ENCODE data around the gene ADGRB2.

DNA sequence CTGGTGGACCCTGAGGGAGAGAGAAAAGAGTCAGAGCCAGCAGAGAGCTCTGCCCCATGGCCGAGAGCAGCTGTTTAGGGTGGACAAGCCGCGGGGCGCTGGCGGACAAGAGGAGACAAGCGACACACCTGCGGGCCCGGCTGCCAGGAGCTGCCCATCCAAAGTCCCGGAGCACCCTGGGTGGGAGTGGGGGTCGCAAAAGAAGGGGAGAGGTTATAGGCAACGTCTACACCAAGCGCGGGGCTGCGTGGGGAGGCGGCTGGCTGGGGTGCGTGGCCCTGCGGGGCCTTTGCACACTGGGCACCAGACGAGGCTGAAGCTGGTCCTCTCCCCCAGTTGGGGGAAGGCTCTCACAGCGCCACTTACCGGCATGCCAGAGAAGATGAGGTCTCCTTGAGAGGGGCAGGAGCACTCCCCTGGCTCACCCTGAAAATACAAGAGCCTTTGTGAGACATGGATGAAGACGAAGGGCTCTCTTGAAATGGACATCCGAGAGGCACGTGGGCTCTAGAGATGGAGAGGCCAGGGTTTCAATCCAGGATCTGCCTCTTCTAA lies 84.4 kb downstream of the ADGRB2 start:
- TF ChIP-seq, protein P1, sequence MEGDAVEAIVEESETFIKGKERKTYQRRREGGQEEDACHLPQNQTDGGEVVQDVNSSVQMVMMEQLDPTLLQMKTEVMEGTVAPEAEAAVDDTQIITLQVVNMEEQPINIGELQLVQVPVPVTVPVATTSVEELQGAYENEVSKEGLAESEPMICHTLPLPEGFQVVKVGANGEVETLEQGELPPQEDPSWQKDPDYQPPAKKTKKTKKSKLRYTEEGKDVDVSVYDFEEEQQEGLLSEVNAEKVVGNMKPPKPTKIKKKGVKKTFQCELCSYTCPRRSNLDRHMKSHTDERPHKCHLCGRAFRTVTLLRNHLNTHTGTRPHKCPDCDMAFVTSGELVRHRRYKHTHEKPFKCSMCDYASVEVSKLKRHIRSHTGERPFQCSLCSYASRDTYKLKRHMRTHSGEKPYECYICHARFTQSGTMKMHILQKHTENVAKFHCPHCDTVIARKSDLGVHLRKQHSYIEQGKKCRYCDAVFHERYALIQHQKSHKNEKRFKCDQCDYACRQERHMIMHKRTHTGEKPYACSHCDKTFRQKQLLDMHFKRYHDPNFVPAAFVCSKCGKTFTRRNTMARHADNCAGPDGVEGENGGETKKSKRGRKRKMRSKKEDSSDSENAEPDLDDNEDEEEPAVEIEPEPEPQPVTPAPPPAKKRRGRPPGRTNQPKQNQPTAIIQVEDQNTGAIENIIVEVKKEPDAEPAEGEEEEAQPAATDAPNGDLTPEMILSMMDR (IDR thresholded peaks at IDR 0.05) = no peak
- TF ChIP-seq POLR2A (IDR thresholded peaks at IDR 0.05) = no peak
